IgD-negative memory B cell (primary cell): ENCODE results near the gene ZNF837. TPM values are rescaled to one million over a fixed set of nuclear protein-coding genes. Genes with fewer than 3 reads are reported as not detected.

Experiments
- H3K27ac Mint-ChIP-seq, 3 donors: one replicate each; pipeline ENCODE4 v1.8.0; 2020 to 2022; ENCODE audit warnings: mild to moderate bottlenecking in 3 of 3, mixed read lengths in 3 of 3, moderate library complexity in 1 of 3
- H3K27me3 Mint-ChIP-seq: one replicate; pipeline ENCODE4 v1.8.0; 2021; ENCODE audit warnings: mixed read lengths
- H3K36me3 Mint-ChIP-seq: one replicate; pipeline ENCODE4 v1.8.0; 2020; ENCODE audit warnings: mild to moderate bottlenecking, mixed read lengths
- H3K4me1 Mint-ChIP-seq, 3 donors: one replicate each; pipeline ENCODE4 v1.8.0; 2020 to 2022; ENCODE audit warnings: mixed read lengths in 3 of 3, mild to moderate bottlenecking in 1 of 3
- H3K4me3 Mint-ChIP-seq, 4 donors: one replicate each; pipeline ENCODE4 v1.8.0; 2020 to 2022; ENCODE audit warnings: mild to moderate bottlenecking in 4 of 4, mixed read lengths in 4 of 4, moderate library complexity in 3 of 4
- H3K9me3 Mint-ChIP-seq, 3 donors: one replicate each; pipeline ENCODE4 v1.8.0; 2020 to 2021; ENCODE audit warnings: mixed read lengths in 3 of 3, mild to moderate bottlenecking in 1 of 3
- polyA plus RNA-seq: library from polyadenylated mRNA; unstranded; fragments of 300-500 nt; fragmentation: Illumina TruSeq; gene quantifications from one replicate; pipeline ENCODE4 v1.2.3, GENCODE V29; 2021

The ZNF837 gene
- polyA plus RNA-seq, 1 donor from 2014 or later = 8.0 TPM

- H3K27ac Mint-ChIP-seq = no peak overlapping the region
- peaks cover 13% of the 10 kb centered on the region for H3K27me3 Mint-ChIP-seq
- H3K9me3 Mint-ChIP-seq = peaks cover 0 to 3% (median 0%) of the 10 kb centered on the region in 3 donors
- peaks cover 4 to 7% (median 5%) of the 10 kb centered on the region in 3 donors for H3K4me1 Mint-ChIP-seq
- peak overlapping the region; percentile 43 to 98 (median 86) for H3K4me3 Mint-ChIP-seq
- H3K36me3 Mint-ChIP-seq = peaks cover 2% of the 10 kb centered on the region
Measured at GRCh38 chr19:58400316-58400915, 19.6 kb upstream of the ZNF837 start.

GRCh38 chr19:58399903-58400302, 19.1 kb upstream of the ZNF837 start:
- Mint-ChIP-seq H3K27ac (peak overlapping the region; percentile 22 to 90 (median 78)), H3K4me3 (peak overlapping the region in 3 of 4 donors; percentile 43 to 77 (median 63)), H3K36me3 (peaks cover 2% of the 10 kb centered on the region), H3K9me3 (peaks cover 0 to 3% (median 0%) of the 10 kb centered on the region in 3 donors), H3K4me1 (peaks cover 4 to 7% (median 5%) of the 10 kb centered on the region in 3 donors), H3K27me3 (peaks cover 13% of the 10 kb centered on the region)

- H3K4me3 Mint-ChIP-seq = no peak overlapping the region
- H3K27ac Mint-ChIP-seq = no peak overlapping the region
Measured at GRCh38 chr19:58398545-58398944, 17.7 kb upstream of the ZNF837 start.

GRCh38 chr19:58398087-58398486, 17.3 kb upstream of the ZNF837 start:
- peaks cover 5 to 9% (median 7%) of the 10 kb centered on the region in 3 donors for H3K4me1 Mint-ChIP-seq
- peaks cover 13% of the 10 kb centered on the region for H3K27me3 Mint-ChIP-seq
- no peak overlapping the region for H3K4me3 Mint-ChIP-seq
- H3K9me3 Mint-ChIP-seq = peaks cover 0 to 3% (median 0%) of the 10 kb centered on the region in 3 donors
- H3K36me3 Mint-ChIP-seq = peaks cover 5% of the 10 kb centered on the region
- H3K27ac Mint-ChIP-seq = no peak overlapping the region

More at GRCh38 chr19:58398545-58398944, 17.7 kb upstream of the ZNF837 start:
- peaks cover 0 to 3% (median 0%) of the 10 kb centered on the region in 3 donors for H3K9me3 Mint-ChIP-seq
- H3K36me3 Mint-ChIP-seq = peaks cover 5% of the 10 kb centered on the region
- H3K27me3 Mint-ChIP-seq = peaks cover 13% of the 10 kb centered on the region
- H3K4me1 Mint-ChIP-seq = peaks cover 5 to 7% (median 7%) of the 10 kb centered on the region in 3 donors

DNA sequence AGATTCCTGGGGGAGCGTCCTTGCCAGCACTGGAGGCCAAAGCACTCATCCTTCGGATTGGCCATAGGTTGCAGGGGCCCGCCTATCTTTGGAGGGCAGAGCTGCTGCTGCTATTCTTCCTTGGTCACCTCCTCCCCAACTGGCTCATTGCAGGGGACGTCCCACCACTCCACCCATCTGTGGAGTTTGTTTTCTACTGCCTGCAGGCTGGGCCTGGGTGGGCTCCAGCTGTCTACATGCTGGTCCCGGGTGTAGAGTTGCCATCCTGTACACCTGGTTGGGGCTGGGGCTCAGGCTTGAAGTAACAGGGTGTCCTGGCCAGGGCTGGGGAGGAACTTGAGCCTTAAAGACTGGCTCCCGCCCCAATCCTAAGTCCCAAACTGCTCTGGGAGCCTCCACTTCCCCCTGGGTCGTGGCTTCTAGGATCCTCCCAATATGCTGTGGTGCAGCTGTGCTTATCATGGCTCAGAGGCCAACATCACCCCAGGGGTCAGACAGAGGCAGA, 16.8 kb upstream of the ZNF837 start:
- Mint-ChIP-seq H3K4me1 (peaks cover 5 to 9% (median 8%) of the 10 kb centered on the region in 3 donors), H3K36me3 (peaks cover 5% of the 10 kb centered on the region), H3K4me3 (no peak overlapping the region), H3K9me3 (peaks cover 0 to 3% (median 0%) of the 10 kb centered on the region in 3 donors), H3K27ac (no peak overlapping the region), H3K27me3 (peaks cover 13% of the 10 kb centered on the region)

GRCh38 chr19:58396691-58397532, 16.1 kb upstream of the ZNF837 start:
- Mint-ChIP-seq H3K4me3 (no peak overlapping the region), H3K27me3 (peaks cover 13% of the 10 kb centered on the region), H3K9me3 (peaks cover 0 to 3% (median 0%) of the 10 kb centered on the region in 3 donors)

GRCh38 chr19:58395979-58396627, 15.3 kb upstream of the ZNF837 start:
- Mint-ChIP-seq H3K36me3 (peaks cover 5% of the 10 kb centered on the region), H3K27me3 (peaks cover 13% of the 10 kb centered on the region), H3K9me3 (peaks cover 0 to 3% (median 0%) of the 10 kb centered on the region in 3 donors), H3K4me1 (peaks cover 2 to 6% (median 5%) of the 10 kb centered on the region in 3 donors), H3K4me3 (no peak overlapping the region), H3K27ac (no peak overlapping the region)

More at GRCh38 chr19:58396691-58397532, 16.1 kb upstream of the ZNF837 start:
- Mint-ChIP-seq H3K27ac (no peak overlapping the region), H3K36me3 (peaks cover 5% of the 10 kb centered on the region), H3K4me1 (peaks cover 5 to 9% (median 8%) of the 10 kb centered on the region in 3 donors)

DNA sequence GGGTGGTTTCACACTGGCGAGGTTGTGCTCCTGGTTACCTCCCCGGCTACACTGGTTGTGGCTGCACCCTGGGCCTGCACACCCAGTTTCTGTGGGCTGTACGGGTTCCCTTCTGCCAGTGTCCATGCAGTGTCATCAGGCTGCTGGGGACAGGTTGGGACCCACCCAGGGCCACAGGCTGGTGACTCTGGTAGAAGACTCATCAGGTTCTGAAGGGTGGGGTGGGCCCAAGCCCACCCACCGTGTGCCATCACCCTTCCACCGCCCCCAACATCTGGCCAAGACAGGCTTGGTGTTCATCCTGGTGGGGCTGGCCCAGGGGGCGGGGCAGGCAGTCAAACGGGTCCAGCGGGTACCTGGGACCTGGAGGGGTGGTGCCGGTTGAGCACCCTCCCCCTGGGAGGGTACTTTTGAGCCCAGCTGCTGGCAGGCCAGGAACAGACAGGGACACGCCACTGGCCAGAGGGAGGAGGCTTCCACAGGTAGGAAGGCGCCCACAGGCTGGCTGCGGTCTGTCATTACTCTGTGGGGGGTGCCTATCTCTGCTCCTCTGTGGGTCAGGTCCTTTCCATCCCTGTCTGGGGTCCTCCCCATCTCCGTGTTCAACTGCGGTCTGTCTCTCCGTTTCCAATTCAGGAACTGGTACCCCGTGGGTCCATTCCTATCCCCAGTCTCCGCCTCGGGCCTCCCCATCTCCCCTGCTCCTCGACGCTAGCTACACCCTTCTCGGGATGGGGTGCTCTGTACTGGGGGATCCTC, 14.6 kb upstream of the ZNF837 start, which contains the start of gene RNF225:
Gene RNF225, plus strand, starts transcription at position 437 of the 759 bp plus-strand sequence. CDS start 434 bp downstream, outside the sequence.
- peaks cover 13% of the 10 kb centered on the region for H3K27me3 Mint-ChIP-seq
- H3K4me3 Mint-ChIP-seq = no peak within 1 kb of the TSS
- H3K36me3 Mint-ChIP-seq = peaks cover 10% of the 10 kb centered on the region
- H3K9me3 Mint-ChIP-seq = peaks cover 0 to 3% (median 0%) of the 10 kb centered on the region in 3 donors
- no peak within 1 kb of the TSS for H3K27ac Mint-ChIP-seq
- peaks cover 2 to 4% (median 3%) of the 10 kb centered on the region in 3 donors for H3K4me1 Mint-ChIP-seq

- H3K36me3 Mint-ChIP-seq = peaks cover 10% of the 10 kb centered on the region
- no peak overlapping the region for H3K27ac Mint-ChIP-seq
- no peak overlapping the region for H3K4me3 Mint-ChIP-seq
- peaks cover 13% of the 10 kb centered on the region for H3K27me3 Mint-ChIP-seq
- H3K9me3 Mint-ChIP-seq = peaks cover 0 to 3% (median 0%) of the 10 kb centered on the region in 3 donors
- H3K4me1 Mint-ChIP-seq = peaks cover 2 to 4% (median 3%) of the 10 kb centered on the region in 3 donors
Measured at GRCh38 chr19:58394821-58395219, 14.0 kb upstream of the ZNF837 start.

DNA sequence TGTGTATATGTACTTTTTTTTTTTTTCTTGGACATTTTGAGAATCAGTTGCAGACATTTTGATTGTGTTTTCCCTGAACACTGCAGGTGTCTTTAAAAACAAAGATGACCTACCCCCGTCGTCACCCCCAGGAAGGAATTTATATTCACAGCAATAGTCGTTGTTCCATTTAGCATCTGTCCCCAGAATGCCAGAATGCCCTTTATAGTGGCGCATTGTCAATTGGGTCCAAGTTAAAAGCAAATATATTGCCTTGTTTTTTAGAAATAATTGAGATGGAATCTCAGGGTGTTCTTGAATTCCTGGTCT, 12.8 kb upstream of the ZNF837 start:
- Mint-ChIP-seq H3K36me3 (peaks cover 13% of the 10 kb centered on the region), H3K4me1 (peaks cover 5 to 11% (median 8%) of the 10 kb centered on the region in 3 donors), H3K4me3 (peak overlapping the region in 1 of 4 donors; percentile 32), H3K9me3 (no peaks in the 10 kb centered on the region), H3K27ac (peak overlapping the region in 1 of 3 donors; percentile 33), H3K27me3 (peaks cover 11% of the 10 kb centered on the region)

DNA sequence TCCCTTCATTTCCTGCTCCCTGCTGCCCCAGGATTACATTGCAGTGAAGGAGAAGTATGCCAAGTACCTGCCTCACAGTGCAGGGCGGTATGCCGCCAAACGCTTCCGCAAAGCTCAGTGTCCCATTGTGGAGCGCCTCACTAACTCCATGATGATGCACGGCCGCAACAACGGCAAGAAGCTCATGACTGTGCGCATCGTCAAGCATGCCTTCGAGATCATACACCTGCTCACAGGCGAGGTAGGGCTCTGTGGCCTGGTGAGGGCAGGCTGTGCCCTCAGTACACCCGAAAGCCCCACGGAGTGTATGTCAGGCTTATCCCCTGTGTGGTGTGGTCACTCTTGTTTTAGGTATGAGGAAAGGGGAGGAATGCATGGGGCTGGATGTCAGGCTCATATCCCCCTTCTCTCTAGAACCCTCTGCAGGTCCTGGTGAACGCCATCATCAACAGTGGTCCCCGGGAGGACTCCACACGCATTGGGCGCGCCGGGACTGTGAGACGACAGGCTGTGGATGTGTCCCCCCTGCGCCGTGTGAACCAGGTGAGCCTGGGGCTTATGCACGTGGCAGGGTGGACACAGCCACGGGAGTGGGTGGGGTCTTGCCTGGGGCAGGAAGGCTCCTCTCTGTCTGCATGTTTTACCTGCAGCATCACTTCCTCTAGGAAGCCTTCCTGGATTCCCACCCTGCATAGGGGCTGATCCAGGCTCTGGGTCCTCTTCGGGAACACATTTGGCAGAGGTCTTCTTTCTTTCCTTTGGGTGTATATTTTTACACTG, 12.3 kb upstream of the ZNF837 start:
- Mint-ChIP-seq H3K9me3 (no peaks in the 10 kb centered on the region), H3K4me3 (peak overlapping the region in 2 of 4 donors; percentile 25 to 32), H3K27ac (peak overlapping the region in 1 of 3 donors; percentile 33), H3K4me1 (peaks cover 8 to 14% (median 9%) of the 10 kb centered on the region in 3 donors), H3K27me3 (peaks cover 11% of the 10 kb centered on the region), H3K36me3 (peaks cover 15% of the 10 kb centered on the region)

DNA sequence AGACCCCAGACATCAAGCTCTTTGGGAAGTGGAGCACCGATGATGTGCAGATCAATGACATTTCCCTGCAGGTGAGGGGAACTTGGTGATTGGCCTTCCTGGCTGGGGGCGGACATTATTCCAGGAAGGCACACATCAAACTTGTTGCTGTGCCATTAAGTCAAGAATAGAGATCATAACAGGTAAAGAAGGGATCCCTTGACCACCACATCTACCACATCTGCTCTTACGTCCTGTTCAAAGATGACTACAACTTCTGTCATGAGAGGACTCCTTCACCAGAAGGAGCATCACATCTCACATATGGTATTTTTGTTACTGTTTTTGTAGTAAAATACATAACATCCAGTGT, 7.3 kb upstream of the ZNF837 start:
- Mint-ChIP-seq H3K4me1 (peaks cover 17 to 27% (median 23%) of the 10 kb centered on the region in 3 donors), H3K27me3 (no peaks in the 10 kb centered on the region), H3K27ac (peak overlapping the region in 2 of 3 donors; percentile 95 to 99), H3K36me3 (peaks cover 12% of the 10 kb centered on the region), H3K9me3 (no peaks in the 10 kb centered on the region), H3K4me3 (peak overlapping the region; percentile 90 to 99 (median 95))

DNA sequence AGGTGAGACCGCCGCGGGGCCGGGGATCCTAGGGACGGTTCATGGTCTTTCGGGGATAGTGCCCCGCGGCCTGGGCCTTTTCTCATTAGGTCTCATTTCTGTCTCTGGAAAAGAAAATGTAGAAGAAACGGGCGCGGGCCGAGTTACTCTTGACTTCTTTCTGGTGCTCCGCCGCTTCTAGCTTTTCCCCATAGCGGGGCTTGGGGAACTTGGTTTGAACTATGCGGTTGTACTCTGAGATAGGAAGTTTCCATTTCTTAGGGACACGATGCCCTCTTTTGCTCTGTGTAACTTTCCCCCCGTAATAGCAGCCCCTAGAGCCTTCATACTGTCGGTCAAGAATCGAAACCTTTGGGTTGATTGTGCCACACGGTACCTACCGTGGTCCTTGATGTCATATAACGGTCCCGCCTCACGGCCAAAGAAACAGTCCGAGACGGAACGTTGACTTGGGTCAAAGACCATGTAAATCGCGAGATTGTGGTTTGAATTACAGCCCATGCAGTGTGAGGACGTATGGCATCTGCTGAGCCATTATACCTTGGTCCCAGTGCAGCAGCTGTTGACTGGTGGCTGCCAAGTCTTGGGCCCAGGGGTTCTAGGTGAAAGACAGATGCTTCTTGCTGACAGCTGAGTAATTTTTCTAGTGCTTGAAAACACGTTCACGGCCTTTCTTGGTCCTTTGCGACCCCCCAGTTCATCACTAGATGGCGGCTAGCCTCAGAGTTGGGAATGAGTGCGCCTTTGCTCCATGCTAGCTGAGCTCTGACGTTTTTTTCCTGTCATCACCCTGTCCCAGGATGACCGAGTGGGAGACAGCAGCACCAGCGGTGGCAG, 6.7 kb upstream of the ZNF837 start:
- Mint-ChIP-seq H3K4me1 (peaks cover 16 to 27% (median 25%) of the 10 kb centered on the region in 3 donors), H3K9me3 (no peaks in the 10 kb centered on the region), H3K36me3 (peaks cover 12% of the 10 kb centered on the region), H3K27ac (peak overlapping the region; percentile 95 to 99 (median 95)), H3K27me3 (no peaks in the 10 kb centered on the region), H3K4me3 (peak overlapping the region; percentile 90 to 99 (median 95))
